GM19043 (cell line): Measurements from ENCODE around the gene MR1.
A peak's percentile ranks its signal among the peaks of the same experiment; 100 is the strongest.

Experiments
- ATAC-seq: cut with Tn5 transposase; IDR thresholded peaks from one replicate; pipeline ENCODE4 v1.9.1; 2021; ENCODE audit warnings: low read depth; ENCODE audit not compliant: unreplicated experiment

MR1 gene

GRCh38 chr1:181104790-181105133 lies 71.0 kb downstream of the MR1 start:
- ATAC-seq, result peak; percentile 13

- peak; percentile 67 for ATAC-seq
These were observed 71.6 kb downstream of the MR1 start for GRCh38 chr1:181105134-181106021.

GRCh38 chr1:181106022-181106312 lies 72.2 kb downstream of the MR1 start:
- ATAC-seq, result no peak

- no peak for ATAC-seq
These were observed 72.7 kb downstream of the MR1 start for GRCh38 chr1:181106479-181106878.

- ATAC-seq, result no peak
These were observed 73.9 kb downstream of the MR1 start for GRCh38 chr1:181107711-181108110.

- ATAC-seq, result no peak
These were observed 74.6 kb downstream of the MR1 start for GRCh38 chr1:181108304-181108867.

GRCh38 chr1:181110013-181110412 lies 76.2 kb downstream of the MR1 start:
- no peak for ATAC-seq
